Trophoblast cell (in vitro differentiated cells and primary cell): ENCODE results near the gene OR52E8. TPM values are rescaled to one million over a fixed set of nuclear protein-coding genes. Genes with fewer than 3 reads are reported as not detected.

ENCODE experiments used
- DNase-seq, 2 donors: peaks; one replicate each; pipeline ENCODE4 v3.0.0-alpha.2; 2016
- H2AFZ ChIP-seq: 2 replicates; pipeline ENCODE4 v1.6.1; 2013; ENCODE audit warnings: low read length, moderate library complexity, mild to moderate bottlenecking; ENCODE audit not compliant: insufficient read depth, poor library complexity
- H2AK5ac ChIP-seq: 2 replicates; pipeline ENCODE4 v1.6.1; 2013; ENCODE audit warnings: mild to moderate bottlenecking, low read length
- H2BK120ac ChIP-seq: 2 replicates; pipeline ENCODE4 v1.6.1; 2013; ENCODE audit warnings: low read length, mild to moderate bottlenecking, moderate library complexity; ENCODE audit not compliant: insufficient read depth, poor library complexity
- H2BK12ac ChIP-seq: 2 replicates; pipeline ENCODE4 v1.6.1; 2013; ENCODE audit warnings: mild to moderate bottlenecking, low read length, moderate library complexity
- H2BK5ac ChIP-seq: 2 replicates; pipeline ENCODE4 v1.6.1; 2013; ENCODE audit warnings: low read length, low read depth, moderate library complexity, mild to moderate bottlenecking; ENCODE audit not compliant: poor library complexity
- H3K14ac ChIP-seq: 2 replicates; pipeline ENCODE4 v1.6.1; 2013; ENCODE audit warnings: mild to moderate bottlenecking, low read length
- H3K18ac ChIP-seq: 2 replicates; pipeline ENCODE4 v1.6.1; 2013; ENCODE audit warnings: mild to moderate bottlenecking, low read length
- H3K23ac ChIP-seq: 2 replicates; pipeline ENCODE4 v1.6.1; 2013; ENCODE audit warnings: low read length
- H3K27ac ChIP-seq: 2 replicates; pipeline ENCODE4 v1.5.1; 2013; ENCODE audit warnings: low read depth, mild to moderate bottlenecking, inconsistent platforms, low read length, moderate library complexity
- H3K27me3 ChIP-seq: 2 replicates; pipeline ENCODE4 v1.6.1; 2013; ENCODE audit warnings: inconsistent platforms, mild to moderate bottlenecking, low read length, moderate library complexity; ENCODE audit not compliant: insufficient read depth
- H3K36me3 ChIP-seq, 2 experiments: 1 replicate in 1 of 2; 2 replicates in 1 of 2; pipeline ENCODE4 v1.6.1; 2013; ENCODE audit warnings: low read length in 2 of 2, mild to moderate bottlenecking in 2 of 2, moderate library complexity in 1 of 2; ENCODE audit not compliant: insufficient read depth in 2 of 2, control insufficient read depth in 1 of 2
- H3K4ac ChIP-seq: 2 replicates; pipeline ENCODE4 v1.6.1; 2013; ENCODE audit warnings: low read depth, mild to moderate bottlenecking, low read length, moderate library complexity
- H3K4me1 ChIP-seq, 2 experiments: 1 replicate in 1 of 2; 2 replicates in 1 of 2; pipeline ENCODE4 v1.6.1; 2013; ENCODE audit warnings: low read length in 2 of 2, mild to moderate bottlenecking in 2 of 2, moderate library complexity in 1 of 2; ENCODE audit not compliant: insufficient read depth in 2 of 2, control insufficient read depth in 1 of 2
- H3K4me2 ChIP-seq: 2 replicates; pipeline ENCODE4 v1.6.1; 2013; ENCODE audit warnings: inconsistent platforms, mild to moderate bottlenecking, low read length, moderate library complexity
- H3K4me3 ChIP-seq: 2 replicates; pipeline ENCODE4 v1.5.1; 2013; ENCODE audit warnings: mild to moderate bottlenecking, low read depth, low read length, inconsistent platforms
- H3K79me1 ChIP-seq: one replicate; pipeline ENCODE4 v1.6.1; 2013; ENCODE audit warnings: low read length
- H3K79me2 ChIP-seq: 2 replicates; pipeline ENCODE4 v1.6.1; 2013; ENCODE audit warnings: low read length, mild to moderate bottlenecking; ENCODE audit not compliant: control insufficient read depth, insufficient read depth, poor library complexity
- H3K9ac ChIP-seq: 2 replicates; pipeline ENCODE4 v1.6.1; 2013; ENCODE audit warnings: mild to moderate bottlenecking, low read length
- H3K9me3 ChIP-seq: 2 replicates; pipeline ENCODE4 v1.6.1; 2013; ENCODE audit warnings: low read depth, mild to moderate bottlenecking, control low read depth, inconsistent platforms, low read length; ENCODE audit not compliant: insufficient read depth
- H4K12ac ChIP-seq: 2 replicates; pipeline ENCODE4 v1.6.1; 2013; ENCODE audit warnings: low read depth, mild to moderate bottlenecking, low read length, moderate library complexity
- H4K8ac ChIP-seq: 2 replicates; pipeline ENCODE4 v1.6.1; 2013; ENCODE audit warnings: low read depth, mild to moderate bottlenecking, low read length, moderate library complexity
- H4K91ac ChIP-seq: one replicate; pipeline ENCODE4 v1.6.1; 2013; ENCODE audit warnings: low read depth, mild to moderate bottlenecking, low read length, moderate library complexity
- WGBS: extraction: QIAGEN DNeasy Blood & Tissue Kit; methylation state at CpG from one replicate; pipeline ENCODE4 v1.1.7; 2013; ENCODE audit warnings: missing lambda C conversion rate; ENCODE audit not compliant: insufficient read length, insufficient coverage; ENCODE audit errors: extremely low coverage; 5-methylcytosine and 5-hydroxymethylcytosine counted together
- polyA plus RNA-seq: library from polyadenylated mRNA; stranded (reverse); fragments of 200-250 nt; gene quantifications from 2 replicates; pipeline ENCODE4 v1.2.3, GENCODE V29; 2013

Gene OR52E8
- polyA plus RNA-seq = not detected in 2 replicates

- H2AFZ ChIP-seq = no peak within 1 kb of the TSS
- H3K23ac ChIP-seq = no peak within 1 kb of the TSS
- no peak within 1 kb of the TSS for H3K18ac ChIP-seq
- no CpG with 5 or more reads among the region's 3 CpGs for WGBS
- H2BK120ac ChIP-seq = no peak within 1 kb of the TSS
- H3K14ac ChIP-seq = no peak within 1 kb of the TSS
- H3K4me3 ChIP-seq = no peak within 1 kb of the TSS
- H3K27ac ChIP-seq = no peak within 1 kb of the TSS
- no peaks in the 10 kb centered on the region for H3K9me3 ChIP-seq
- H3K79me1 ChIP-seq = no peaks in the 10 kb centered on the region
- DNase-seq = no peak
- H3K27me3 ChIP-seq = no peaks in the 10 kb centered on the region
- H4K12ac ChIP-seq = no peak within 1 kb of the TSS
- H3K4ac ChIP-seq = no peak within 1 kb of the TSS
- H4K91ac ChIP-seq = no peak within 1 kb of the TSS
- no peak within 1 kb of the TSS for H4K8ac ChIP-seq
- H3K4me1 ChIP-seq = no peaks in the 10 kb centered on the region
- no peak within 1 kb of the TSS for H2BK5ac ChIP-seq
- no peak within 1 kb of the TSS for H3K4me2 ChIP-seq
- H3K79me2 ChIP-seq = no peaks in the 10 kb centered on the region
- H2AK5ac ChIP-seq = no peak within 1 kb of the TSS
- no peak within 1 kb of the TSS for H2BK12ac ChIP-seq
- no peaks in the 10 kb centered on the region for H3K36me3 ChIP-seq
- H3K9ac ChIP-seq = no peak within 1 kb of the TSS
These were observed at the start of gene OR52E8 for GRCh38 chr11:5857590-5857989. Gene OR52E8 (minus strand): TSS chr11:5857690. CDS start chr11:5857690, 0 bp downstream.

- Histone ChIP-seq H3K4me1 (no peaks in the 10 kb centered on the region), H2BK5ac (no peak overlapping the region), H2BK12ac (no peak overlapping the region), H3K9me3 (no peaks in the 10 kb centered on the region), H3K9ac (no peak overlapping the region), H4K91ac (no peak overlapping the region), H3K14ac (no peak overlapping the region), H2AFZ (no peak overlapping the region), H3K18ac (no peak overlapping the region), H3K23ac (no peak overlapping the region), H2BK120ac (no peak overlapping the region), H3K4me3 (no peak overlapping the region), H3K4me2 (no peak overlapping the region), H4K12ac (no peak overlapping the region), H3K27me3 (no peaks in the 10 kb centered on the region), H3K36me3 (no peaks in the 10 kb centered on the region), H3K27ac (no peak overlapping the region), H2AK5ac (no peak overlapping the region), H3K4ac (no peak overlapping the region), H3K79me2 (no peaks in the 10 kb centered on the region), H4K8ac (no peak overlapping the region), H3K79me1 (no peaks in the 10 kb centered on the region)
- DNase-seq = no peak
- WGBS = no CpG with 5 or more reads among the region's 2 CpGs
These were observed 42.0 kb upstream of the OR52E8 start for GRCh38 chr11:5899534-5899933.

DNA sequence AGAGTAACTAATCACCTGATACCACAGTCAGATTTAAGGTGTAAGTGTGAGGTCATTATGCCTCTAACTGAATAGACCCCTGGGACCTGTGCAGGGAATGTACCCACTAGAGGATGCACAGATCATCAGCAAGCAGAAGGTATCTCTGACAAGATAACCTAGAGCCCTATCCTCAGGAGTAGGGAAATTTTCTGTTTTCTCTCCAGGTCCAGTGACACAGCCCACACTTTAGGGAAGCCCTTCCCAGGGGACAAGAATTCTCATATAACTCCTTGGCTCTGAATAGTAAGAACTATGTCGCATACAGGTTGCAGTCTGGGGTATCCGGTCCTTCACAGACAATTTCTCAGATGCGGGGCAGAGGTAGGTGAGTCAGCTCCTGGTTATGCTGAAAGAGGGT lies 35.4 kb upstream of the OR52E8 start, which contains the start of gene OR52E5:
TSS of gene OR52E5 (plus strand) at position 301 of the 400 bp plus-strand sequence. CDS start 7,569 bp downstream, outside the sequence.
- no peaks in the 10 kb centered on the region for H3K4me1 ChIP-seq
- H2AFZ ChIP-seq = no peak within 1 kb of the TSS
- DNase-seq = no peak
- no peaks in the 10 kb centered on the region for H3K36me3 ChIP-seq
- no peaks in the 10 kb centered on the region for H3K79me1 ChIP-seq
- H4K91ac ChIP-seq = no peak within 1 kb of the TSS
- H2AK5ac ChIP-seq = no peak within 1 kb of the TSS
- no peaks in the 10 kb centered on the region for H3K79me2 ChIP-seq
- no peaks in the 10 kb centered on the region for H3K9me3 ChIP-seq
- H3K27ac ChIP-seq = no peak within 1 kb of the TSS
- no peak within 1 kb of the TSS for H4K12ac ChIP-seq
- no peak within 1 kb of the TSS for H4K8ac ChIP-seq
- no peak within 1 kb of the TSS for H3K9ac ChIP-seq
- no peak within 1 kb of the TSS for H3K4me3 ChIP-seq
- H3K23ac ChIP-seq = no peak within 1 kb of the TSS
- no CpG with 5 or more reads among the region's 3 CpGs for WGBS
- no peak within 1 kb of the TSS for H3K18ac ChIP-seq
- H3K14ac ChIP-seq = no peak within 1 kb of the TSS
- H2BK12ac ChIP-seq = no peak within 1 kb of the TSS
- H3K4ac ChIP-seq = no peak within 1 kb of the TSS
- H3K27me3 ChIP-seq = no peaks in the 10 kb centered on the region
- H3K4me2 ChIP-seq = no peak within 1 kb of the TSS
- H2BK120ac ChIP-seq = no peak within 1 kb of the TSS
- no peak within 1 kb of the TSS for H2BK5ac ChIP-seq

GRCh38 chr11:5891216-5891800 lies 33.8 kb upstream of the OR52E8 start:
- no peak overlapping the region for H3K4me3 ChIP-seq
- H3K14ac ChIP-seq = no peak overlapping the region
- no peak overlapping the region for H2BK120ac ChIP-seq
- H3K4me2 ChIP-seq = no peak overlapping the region
- H2BK12ac ChIP-seq = no peak overlapping the region
- no peak overlapping the region for H4K12ac ChIP-seq
- no peak overlapping the region for H2BK5ac ChIP-seq
- H3K36me3 ChIP-seq = no peaks in the 10 kb centered on the region
- H2AFZ ChIP-seq = no peak overlapping the region
- no CpG with 5 or more reads among the region's 4 CpGs for WGBS
- no peaks in the 10 kb centered on the region for H3K9me3 ChIP-seq
- H4K91ac ChIP-seq = no peak overlapping the region
- H3K9ac ChIP-seq = no peak overlapping the region
- H3K27ac ChIP-seq = no peak overlapping the region
- H3K23ac ChIP-seq = no peak overlapping the region
- H3K4ac ChIP-seq = no peak overlapping the region
- H2AK5ac ChIP-seq = no peak overlapping the region
- DNase-seq = peak in 1 of 2 donors; percentile 40
- no peak overlapping the region for H3K18ac ChIP-seq
- H4K8ac ChIP-seq = no peak overlapping the region
- H3K79me1 ChIP-seq = no peaks in the 10 kb centered on the region
- no peaks in the 10 kb centered on the region for H3K27me3 ChIP-seq
- no peaks in the 10 kb centered on the region for H3K79me2 ChIP-seq
- H3K4me1 ChIP-seq = no peaks in the 10 kb centered on the region
